Right lobe of liver (tissue), 4 donors: ENCODE results near the gene TAF11L13.
"Not testable (repeated sequence)": the region's sequence is repeated elsewhere in the genome, so short reads cannot be mapped to it uniquely, and the experiment has no call there.

Experiments
- POLR2A ChIP-seq: fragments of 450-650 bp; IDR thresholded peaks from one replicate; pipeline ENCODE4 v1.6.1; 2017; ENCODE audit warnings: antibody characterized with exemption, mild to moderate bottlenecking
- TF ChIP-seq, protein P1 (sequence below), 4 donors: fragments of 200-600 bp in 3 of 4; fragments of 450-650 bp in 1 of 4; IDR thresholded peaks; one replicate each; pipeline versions ENCODE4 v1.5.1 to v1.8.0; 2016 to 2022; ENCODE audit warnings: antibody characterized with exemption in 4 of 4, mild to moderate bottlenecking in 2 of 4
- donor health status: DM: no; HTN: no; CAD: no.
- donor health status: DM: no; HTN: no; CAD: no.
- donor health status: DM: no; HTN: yes; CAD: no.

DNA sequence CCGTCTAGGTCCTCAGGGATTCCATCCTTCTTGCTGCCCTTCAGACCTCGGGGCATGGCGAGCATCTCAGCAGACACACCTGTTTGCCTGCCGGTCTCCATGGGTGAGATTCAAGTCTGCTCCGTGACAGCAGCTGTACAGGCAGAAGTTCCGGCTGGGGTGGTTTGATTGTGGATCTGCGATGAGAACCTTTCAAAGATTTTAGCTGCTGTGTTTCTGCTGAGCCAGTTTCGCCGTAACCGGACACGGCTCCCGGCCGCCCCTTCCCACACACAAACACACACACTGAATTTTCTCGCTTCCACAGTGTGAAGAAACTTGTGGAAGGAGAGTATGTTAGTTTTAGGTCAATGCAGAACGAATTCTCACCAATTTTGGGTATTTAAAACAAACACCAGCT, 34.2 kb upstream of the TAF11L13 start, which contains the start of gene TAF11L10:
- TF ChIP-seq POLR2A: not testable (repeated sequence)
- TF ChIP-seq, protein P1, sequence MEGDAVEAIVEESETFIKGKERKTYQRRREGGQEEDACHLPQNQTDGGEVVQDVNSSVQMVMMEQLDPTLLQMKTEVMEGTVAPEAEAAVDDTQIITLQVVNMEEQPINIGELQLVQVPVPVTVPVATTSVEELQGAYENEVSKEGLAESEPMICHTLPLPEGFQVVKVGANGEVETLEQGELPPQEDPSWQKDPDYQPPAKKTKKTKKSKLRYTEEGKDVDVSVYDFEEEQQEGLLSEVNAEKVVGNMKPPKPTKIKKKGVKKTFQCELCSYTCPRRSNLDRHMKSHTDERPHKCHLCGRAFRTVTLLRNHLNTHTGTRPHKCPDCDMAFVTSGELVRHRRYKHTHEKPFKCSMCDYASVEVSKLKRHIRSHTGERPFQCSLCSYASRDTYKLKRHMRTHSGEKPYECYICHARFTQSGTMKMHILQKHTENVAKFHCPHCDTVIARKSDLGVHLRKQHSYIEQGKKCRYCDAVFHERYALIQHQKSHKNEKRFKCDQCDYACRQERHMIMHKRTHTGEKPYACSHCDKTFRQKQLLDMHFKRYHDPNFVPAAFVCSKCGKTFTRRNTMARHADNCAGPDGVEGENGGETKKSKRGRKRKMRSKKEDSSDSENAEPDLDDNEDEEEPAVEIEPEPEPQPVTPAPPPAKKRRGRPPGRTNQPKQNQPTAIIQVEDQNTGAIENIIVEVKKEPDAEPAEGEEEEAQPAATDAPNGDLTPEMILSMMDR (IDR thresholded peaks at IDR 0.05): not testable (repeated sequence)
